T follicular helper cell (primary cell): ENCODE data around the gene ABCA5.

Experiments used
- DNase-seq: peaks from one replicate; pipeline ENCODE4 v3.0.0-alpha.2; 2020; ENCODE audit warnings: low read depth

ABCA5 gene

GRCh38 chr17:69254187-69254586 lies 72.7 kb downstream of the ABCA5 start:
- DNase-seq = no peak

GRCh38 chr17:69250641-69251040 lies 76.3 kb downstream of the ABCA5 start:
- DNase-seq = no peak

GRCh38 chr17:69246726-69247375 lies 80.1 kb downstream of the ABCA5 start:
- no peak for DNase-seq

- no peak for DNase-seq
Observed at GRCh38 chr17:69246202-69246601, 80.7 kb downstream of the ABCA5 start.

- DNase-seq = no peak
Observed at GRCh38 chr17:69245617-69246016, 81.3 kb downstream of the ABCA5 start.

- DNase-seq = no peak
Observed at GRCh38 chr17:69239611-69240600, 87.0 kb downstream of the ABCA5 start.

- DNase-seq = no peak
Observed at GRCh38 chr17:69236946-69237345, 90.0 kb downstream of the ABCA5 start.

- no peak for DNase-seq
Observed at GRCh38 chr17:69236464-69236863, 90.5 kb downstream of the ABCA5 start.

- DNase-seq = peak; percentile 28
Observed at GRCh38 chr17:69235338-69236058, 91.4 kb downstream of the ABCA5 start.

- DNase-seq = no peak
Observed at GRCh38 chr17:69232650-69233049, 94.3 kb downstream of the ABCA5 start.

GRCh38 chr17:69231521-69231920 lies 95.4 kb downstream of the ABCA5 start:
- no peak for DNase-seq

GRCh38 chr17:69230939-69231338 lies 96.0 kb downstream of the ABCA5 start:
- no peak for DNase-seq

- no peak for DNase-seq
Observed at GRCh38 chr17:69228576-69228975, 98.4 kb downstream of the ABCA5 start, which contains the start of gene ABCA10. Gene ABCA10 (minus strand): TSS chr17:69228824. CDS start chr17:69225358, 3,466 bp downstream.

- no peak for DNase-seq
Observed at GRCh38 chr17:69228018-69228417, 98.9 kb downstream of the ABCA5 start.

- DNase-seq = no peak
Observed at GRCh38 chr17:69227541-69227940, 99.4 kb downstream of the ABCA5 start.

- DNase-seq = no peak
Observed at GRCh38 chr17:69223809-69224208, 103.1 kb downstream of the ABCA5 start.

GRCh38 chr17:69222707-69223258 lies 104.2 kb downstream of the ABCA5 start:
- no peak for DNase-seq

- DNase-seq = no peak
Observed at GRCh38 chr17:69220098-69220497, 106.8 kb downstream of the ABCA5 start.

- no peak for DNase-seq
Observed at GRCh38 chr17:69218986-69219385, 107.9 kb downstream of the ABCA5 start.

- DNase-seq = no peak
Observed at GRCh38 chr17:69213059-69213813, 113.7 kb downstream of the ABCA5 start.

GRCh38 chr17:69208640-69209039 lies 118.3 kb downstream of the ABCA5 start:
- no peak for DNase-seq
